Measurements from ENCODE around the gene C12orf56. TPM values are rescaled to one million over a fixed set of nuclear protein-coding genes. Genes with fewer than 3 reads are reported as not detected.
"Not testable (repeated sequence)": the region's sequence is repeated elsewhere in the genome, so short reads cannot be mapped to it uniquely, and the experiment has no call there.

C12orf56 gene
- total RNA-seq, 3 donors from 2014 or later, result 0.09 to 0.53 TPM; not detected in 1

GRCh38 chr12:64293654-64294364 is 96.7 kb downstream of the C12orf56 start:
- no peak overlapping the region for H3K4me3 ChIP-seq
- H3K36me3 ChIP-seq (ENCODE audit: low read depth), result no peaks in the 10 kb centered on the region
- DNase-seq (no peak), ATAC-seq (no peak)
- no peaks in the 10 kb centered on the region for H3K4me1 ChIP-seq (ENCODE audit: low read depth)
- no peaks in the 10 kb centered on the region for H3K9me3 ChIP-seq
- intact Hi-C loops (cut with DNase I, micrococcal nuclease), result no loop called here
- TF ChIP-seq CTCF (IDR thresholded peaks at IDR 0.05), result no peak

- H3K4me3 ChIP-seq; H3K4me1 ChIP-seq (ENCODE audit: low read depth); H3K36me3 ChIP-seq (ENCODE audit: low read depth); DNase-seq; intact Hi-C loops (cut with DNase I, micrococcal nuclease); ATAC-seq; H3K9me3 ChIP-seq: not testable (repeated sequence)
Observed at GRCh38 chr12:64293174-64293573, 97.4 kb downstream of the C12orf56 start.

DNA sequence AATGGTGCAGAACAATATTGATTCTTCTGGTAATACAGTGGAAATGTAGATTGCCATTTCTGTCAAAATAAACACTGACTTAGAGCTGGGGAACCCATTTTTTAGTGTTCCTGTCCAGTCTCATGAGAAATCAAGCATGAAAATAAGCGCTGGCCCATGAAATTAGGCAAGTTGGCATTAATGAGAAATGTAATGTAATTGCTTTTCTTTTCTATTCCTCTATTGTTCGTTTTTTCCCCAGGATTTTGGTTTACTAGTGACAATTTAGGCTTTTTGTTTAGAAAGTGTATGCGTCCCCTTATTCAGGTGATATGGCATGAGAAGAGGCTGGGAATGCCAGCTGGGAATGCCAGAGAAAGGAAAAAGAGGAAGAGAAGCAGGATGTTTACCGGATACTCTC is 104.0 kb downstream of the C12orf56 start:
- Histone ChIP-seq H3K36me3 (ENCODE audit: low read depth) (no peaks in the 10 kb centered on the region), H3K4me3 (no peak overlapping the region), H3K4me1 (ENCODE audit: low read depth) (no peaks in the 10 kb centered on the region), H3K9me3 (no peaks in the 10 kb centered on the region)
- ATAC-seq (no peak), DNase-seq (no peak)
- intact Hi-C loops (cut with DNase I, micrococcal nuclease), result no loop called here
- no peak for TF ChIP-seq CTCF (IDR thresholded peaks at IDR 0.05)

DNA sequence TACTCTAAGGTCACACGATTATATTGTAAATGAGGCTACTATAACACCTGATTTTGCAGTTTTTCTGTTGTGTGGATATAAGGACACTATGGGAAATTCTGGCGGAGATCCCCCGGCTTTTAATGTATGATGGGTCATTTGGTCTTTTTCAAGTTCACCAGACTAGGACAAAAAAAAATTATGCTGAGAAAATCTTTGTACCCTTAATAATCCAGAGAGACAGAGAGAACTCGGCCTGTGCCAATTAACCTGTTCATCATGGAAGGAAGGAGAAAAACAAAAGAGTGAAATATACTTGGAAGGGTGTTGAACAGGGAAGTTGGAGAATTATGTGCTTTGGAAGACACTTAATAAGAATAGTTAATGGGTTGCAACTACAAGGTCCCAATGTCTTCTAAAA is 106.3 kb downstream of the C12orf56 start:
- intact Hi-C loops (cut with DNase I, micrococcal nuclease), result no loop called here
- no peaks in the 10 kb centered on the region for H3K36me3 ChIP-seq (ENCODE audit: low read depth)
- ATAC-seq, result no peak
- H3K4me1 ChIP-seq (ENCODE audit: low read depth), result no peaks in the 10 kb centered on the region
- no peaks in the 10 kb centered on the region for H3K9me3 ChIP-seq
- no peak for TF ChIP-seq CTCF (IDR thresholded peaks at IDR 0.05)
- no peak for DNase-seq
- H3K4me3 ChIP-seq, result no peak overlapping the region

GRCh38 chr12:64278421-64278820 is 112.1 kb downstream of the C12orf56 start:
- DNase-seq (no peak), ATAC-seq (no peak)
- Histone ChIP-seq H3K4me1 (ENCODE audit: low read depth) (no peaks in the 10 kb centered on the region), H3K9me3 (no peaks in the 10 kb centered on the region), H3K36me3 (ENCODE audit: low read depth) (no peaks in the 10 kb centered on the region), H3K4me3 (no peak overlapping the region)
- TF ChIP-seq CTCF (IDR thresholded peaks at IDR 0.05), result no peak
- intact Hi-C loops (cut with DNase I, micrococcal nuclease), result no loop called here

DNA sequence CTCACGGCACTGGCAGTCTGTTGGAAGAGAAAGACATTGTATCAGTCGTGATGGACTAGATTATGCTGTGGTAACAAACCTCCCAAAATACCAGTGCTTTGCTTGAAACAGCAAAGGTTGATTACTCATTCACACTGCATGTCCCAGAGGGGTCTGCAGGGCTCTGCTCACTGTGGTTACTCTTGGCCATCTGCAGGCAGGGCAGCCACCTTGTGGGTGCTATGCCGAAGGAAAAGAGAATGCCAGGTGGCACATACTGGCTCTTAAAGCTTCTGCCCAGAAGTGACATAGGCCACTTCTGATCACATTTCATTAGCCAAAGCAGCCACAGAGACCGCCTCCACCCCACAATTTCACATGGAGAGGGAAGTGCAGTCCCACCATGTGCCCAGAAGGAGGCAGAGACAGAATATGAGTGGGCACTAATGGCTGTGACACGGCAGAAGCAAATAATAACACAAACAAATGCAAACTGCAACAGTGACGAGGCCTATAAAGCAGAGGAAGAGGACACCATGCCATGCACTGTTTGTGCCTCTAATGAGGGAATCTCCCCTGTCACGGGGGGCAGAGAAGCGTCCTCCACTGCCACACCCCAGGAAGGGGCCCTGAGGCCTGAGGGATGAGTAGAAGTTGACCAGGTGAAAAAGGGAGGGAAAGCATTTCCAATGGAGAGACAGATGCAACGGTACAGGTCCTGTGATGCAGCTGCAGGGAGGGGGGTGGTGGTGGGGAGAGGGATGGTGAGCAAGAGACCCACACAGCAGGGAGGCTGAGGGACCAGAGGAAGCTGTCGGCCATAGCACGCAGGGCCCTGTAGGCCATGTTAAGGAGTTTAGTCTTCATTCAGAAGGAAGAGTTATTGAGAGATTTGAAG is 116.8 kb downstream of the C12orf56 start:
- no peaks in the 10 kb centered on the region for H3K4me1 ChIP-seq (ENCODE audit: low read depth)
- H3K36me3 ChIP-seq (ENCODE audit: low read depth), result no peaks in the 10 kb centered on the region
- H3K9me3 ChIP-seq, result no peaks in the 10 kb centered on the region
- no peak for TF ChIP-seq CTCF (IDR thresholded peaks at IDR 0.05)
- intact Hi-C loops (cut with DNase I, micrococcal nuclease), result no loop called here
- peak in 1 of 3 donors; percentile 9 for DNase-seq
- H3K4me3 ChIP-seq, result no peak overlapping the region
- ATAC-seq, result no peak
